ENCODE measurements around the gene ACP5.
"Not testable (repeated sequence)": the region's sequence is repeated elsewhere in the genome, so short reads cannot be mapped to it uniquely, and the experiment has no call there.

The ACP5 gene

GRCh38 chr19:11578258-11579142, 1.1 kb upstream of the ACP5 start:
- no peak for DNase-seq (ENCODE audit: low spot score)

DNA sequence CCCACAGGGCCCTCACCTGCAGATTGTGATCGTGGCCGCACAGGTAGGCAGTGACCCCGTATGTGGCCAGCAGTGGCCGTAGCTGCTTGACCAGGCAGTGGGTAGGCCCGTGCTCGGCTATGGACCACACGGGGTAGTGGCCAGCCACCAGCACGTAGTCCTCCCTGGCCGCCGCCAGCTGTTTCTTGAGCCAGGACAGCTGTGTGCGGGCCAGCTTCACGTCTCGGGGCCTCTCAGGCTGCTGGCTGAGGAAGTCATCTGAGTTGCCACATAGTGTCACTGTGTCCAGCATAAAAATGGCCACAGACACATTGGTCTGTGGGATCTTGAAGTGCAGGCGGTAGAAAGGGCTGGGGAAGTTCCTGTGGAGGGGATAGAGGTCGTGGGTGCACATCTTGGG, 1.2 kb downstream of the ACP5 start:
- no peak for DNase-seq (ENCODE audit: low spot score)

DNA sequence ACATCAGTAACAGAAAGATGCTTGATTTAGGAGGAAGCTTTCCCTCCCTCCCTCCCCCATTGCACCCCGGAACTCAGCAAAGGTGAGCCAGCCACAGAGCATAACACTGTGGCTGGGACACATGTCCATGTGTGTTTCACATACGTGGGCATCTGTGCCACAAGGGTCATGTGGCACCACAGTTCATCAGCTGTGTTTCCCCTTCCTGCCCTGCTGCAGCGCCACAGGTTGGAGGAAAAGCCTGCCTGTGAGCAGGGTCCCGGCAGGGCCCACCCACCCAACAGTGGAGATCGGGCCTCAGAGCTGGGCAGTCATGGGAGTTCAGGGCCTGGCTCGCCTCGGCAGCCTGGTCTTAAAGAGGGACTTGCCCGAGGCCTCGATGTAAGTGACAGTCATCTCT, 2.8 kb downstream of the ACP5 start:
- DNase-seq (ENCODE audit: low spot score), result no peak

GRCh38 chr19:11573763-11574162, 3.7 kb downstream of the ACP5 start:
- not testable (repeated sequence) for DNase-seq (ENCODE audit: low spot score)

DNA sequence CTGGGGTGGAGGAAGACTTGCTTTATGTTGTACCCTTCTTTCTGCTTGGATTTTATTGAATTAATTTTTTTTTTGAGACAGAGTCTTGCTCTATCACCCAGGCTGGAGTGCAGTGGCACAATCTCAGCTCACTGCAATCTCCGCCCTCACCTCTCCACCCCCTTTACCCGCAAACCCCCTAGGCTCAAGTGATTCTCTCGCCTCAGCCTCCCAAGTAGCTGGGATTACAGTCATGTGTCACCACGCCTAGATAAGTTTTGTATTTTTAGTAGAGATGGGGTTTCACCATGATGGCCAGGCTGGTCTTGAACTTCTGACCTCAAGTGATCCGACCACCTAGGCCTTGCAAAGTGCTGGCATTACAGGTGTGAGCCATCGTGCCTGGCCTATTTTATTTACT, 4.1 kb downstream of the ACP5 start:
- not testable (repeated sequence) for DNase-seq (ENCODE audit: low spot score)

- no peak for DNase-seq (ENCODE audit: low spot score)
Measured at GRCh38 chr19:11570039-11570462, 7.4 kb downstream of the ACP5 start.

GRCh38 chr19:11566164-11566563, 11.3 kb downstream of the ACP5 start:
- peak; percentile 23 for DNase-seq (ENCODE audit: low spot score)

DNA sequence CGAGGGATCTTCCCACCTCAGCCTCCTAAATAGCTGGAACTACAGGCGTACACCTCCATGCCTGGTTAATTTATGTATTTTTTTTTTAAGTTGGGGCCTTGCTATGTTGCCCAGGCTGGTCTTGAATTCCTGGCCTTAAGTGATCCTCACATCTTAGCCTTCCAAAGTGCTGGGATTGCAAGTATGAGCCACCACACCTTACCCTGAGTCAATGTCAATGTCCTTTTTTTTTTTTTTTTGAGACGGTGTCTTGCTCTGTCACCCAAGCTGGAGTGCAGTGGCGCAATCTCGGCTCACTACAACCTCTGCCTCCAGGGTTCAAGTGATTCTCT, 11.8 kb downstream of the ACP5 start:
- not testable (repeated sequence) for DNase-seq (ENCODE audit: low spot score)

DNA sequence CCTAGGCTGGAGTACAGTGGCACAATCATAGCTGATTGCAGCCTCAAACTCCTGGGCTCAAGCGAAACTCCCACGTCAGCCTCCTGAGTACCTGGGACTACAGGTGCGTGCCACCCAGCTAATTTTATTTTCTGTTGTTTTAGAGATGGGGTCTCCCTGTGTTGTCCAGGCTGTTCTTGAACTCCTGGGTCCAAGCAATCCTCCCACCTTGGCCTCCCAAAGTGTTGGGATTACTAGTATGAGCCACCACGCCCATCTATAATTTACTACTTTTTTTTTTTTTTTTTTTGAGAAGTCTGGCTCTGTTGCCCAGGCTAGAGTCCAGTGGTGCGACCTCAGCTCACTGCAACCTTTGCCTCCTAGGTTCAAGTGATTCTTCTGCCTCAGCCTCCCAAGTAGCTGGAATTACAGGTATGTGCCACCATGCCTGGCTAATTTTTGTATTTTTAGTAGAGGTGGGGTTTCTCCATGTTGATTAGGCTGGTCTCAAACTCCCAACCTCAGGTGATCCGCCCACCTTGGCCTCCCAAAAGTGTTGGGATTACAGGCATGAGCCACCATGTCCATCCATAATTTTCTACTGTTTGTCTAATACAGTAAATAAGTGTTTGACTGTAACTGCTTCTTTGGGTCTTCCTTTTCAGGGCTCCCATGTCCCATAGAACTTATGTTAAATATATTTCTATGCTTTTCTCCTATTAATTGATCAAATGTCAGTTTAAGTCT, 13.2 kb downstream of the ACP5 start:
- DNase-seq (ENCODE audit: low spot score), result not testable (repeated sequence)

DNA sequence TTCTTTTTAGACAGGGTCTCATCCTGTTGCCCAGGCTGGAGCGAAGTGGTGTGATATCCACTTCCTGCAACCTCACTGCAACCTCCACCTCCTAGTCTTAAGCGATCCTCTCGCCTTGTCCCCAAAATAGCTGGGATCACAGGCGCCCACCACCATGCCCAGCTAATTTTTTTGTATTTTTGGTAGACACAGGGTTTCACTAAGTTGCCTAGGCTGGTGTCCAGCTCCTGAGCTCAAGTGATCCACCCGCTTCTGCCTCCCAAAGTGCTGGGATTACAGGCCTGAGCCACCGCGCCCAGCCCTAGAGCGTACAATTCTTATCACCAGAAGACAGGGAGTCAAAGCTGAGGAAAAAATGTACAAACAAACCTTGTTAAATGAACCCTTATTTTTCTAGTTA, 13.9 kb downstream of the ACP5 start:
- DNase-seq (ENCODE audit: low spot score), result no peak

DNA sequence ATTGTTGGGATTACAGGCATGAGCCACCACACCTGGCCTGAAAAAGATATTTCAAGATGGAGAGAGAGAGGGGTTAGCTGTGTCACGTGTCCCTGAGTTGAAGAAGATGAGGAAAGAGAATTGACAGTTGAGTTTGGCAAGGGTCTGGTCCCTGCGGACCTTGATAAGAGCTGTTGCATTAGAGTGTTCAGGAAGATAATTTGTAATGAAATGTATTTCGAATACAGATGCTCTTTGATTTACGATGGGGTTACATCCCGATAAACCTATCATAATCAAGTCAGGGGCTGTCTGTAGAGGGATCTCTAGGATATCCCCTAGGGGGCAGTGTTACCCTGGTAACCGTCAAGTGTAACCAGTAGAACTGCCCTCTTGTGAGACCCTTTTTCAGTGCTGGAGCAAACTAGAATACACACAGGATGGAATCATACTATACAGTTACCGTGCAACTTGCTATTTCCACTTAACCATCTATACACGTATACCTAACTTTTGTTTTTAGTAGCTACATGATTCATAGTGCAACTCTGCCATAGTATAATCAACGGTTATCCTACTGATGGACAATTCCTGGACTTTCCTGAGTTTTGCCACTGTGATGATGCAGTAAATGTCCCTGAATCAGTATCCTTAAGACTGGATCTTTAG, 16.9 kb downstream of the ACP5 start:
- peak; percentile 74 for DNase-seq (ENCODE audit: low spot score)

DNA sequence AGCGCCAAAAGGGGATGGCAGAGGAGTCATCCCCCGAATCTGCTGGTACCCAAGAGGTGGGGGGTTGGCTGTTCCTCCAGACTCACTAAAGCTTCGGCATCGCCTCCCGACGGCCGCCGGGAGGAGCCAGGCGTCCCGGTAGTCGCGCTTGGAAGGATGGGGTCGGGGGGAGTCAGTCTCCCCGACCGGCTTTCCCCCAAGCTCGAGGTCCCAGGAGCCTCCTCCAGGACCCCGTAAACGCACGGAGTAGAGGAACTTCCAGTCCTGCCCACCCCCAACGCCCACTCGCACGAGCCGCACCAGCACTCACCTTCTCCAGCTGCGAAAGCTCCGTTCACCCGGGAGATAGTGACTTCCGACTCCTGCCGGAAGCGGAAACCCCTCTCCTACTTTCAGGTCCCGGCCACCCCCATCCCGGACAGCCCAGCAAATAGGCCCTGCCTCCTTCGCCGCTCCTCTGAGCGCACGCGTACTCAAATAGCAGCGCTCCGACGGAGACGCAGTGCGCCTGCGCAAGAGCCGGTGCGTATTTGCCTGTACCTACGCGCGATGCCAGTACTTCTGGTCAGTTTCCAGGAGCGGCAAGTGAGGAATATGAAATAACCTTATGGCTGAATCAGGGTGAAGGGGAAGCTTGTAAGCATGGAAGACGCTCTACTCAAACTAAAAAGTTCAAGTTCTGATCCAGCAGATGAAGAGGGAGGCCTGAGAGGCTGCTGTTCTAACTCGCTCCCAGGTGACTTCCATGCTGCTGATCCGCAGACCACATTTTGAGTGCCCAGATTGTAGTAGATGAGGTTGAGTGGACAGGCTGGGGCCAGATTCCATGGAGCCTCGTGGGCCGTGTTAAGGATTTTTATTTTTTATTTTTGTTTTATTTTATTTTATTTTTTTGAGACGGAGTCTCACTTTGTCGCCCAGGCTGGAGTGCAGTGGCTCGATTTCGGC, 18.3 kb downstream of the ACP5 start, which contains the start of gene ELOF1:
Gene ELOF1 (minus strand): TSS at position 350 of the 948 bp plus-strand sequence. CDS start 4,883 bp downstream, outside the sequence.
- peak; percentile 99 for DNase-seq (ENCODE audit: low spot score)

GRCh38 chr19:11556634-11557420, 20.6 kb downstream of the ACP5 start:
- DNase-seq (ENCODE audit: low spot score), result no peak

DNA sequence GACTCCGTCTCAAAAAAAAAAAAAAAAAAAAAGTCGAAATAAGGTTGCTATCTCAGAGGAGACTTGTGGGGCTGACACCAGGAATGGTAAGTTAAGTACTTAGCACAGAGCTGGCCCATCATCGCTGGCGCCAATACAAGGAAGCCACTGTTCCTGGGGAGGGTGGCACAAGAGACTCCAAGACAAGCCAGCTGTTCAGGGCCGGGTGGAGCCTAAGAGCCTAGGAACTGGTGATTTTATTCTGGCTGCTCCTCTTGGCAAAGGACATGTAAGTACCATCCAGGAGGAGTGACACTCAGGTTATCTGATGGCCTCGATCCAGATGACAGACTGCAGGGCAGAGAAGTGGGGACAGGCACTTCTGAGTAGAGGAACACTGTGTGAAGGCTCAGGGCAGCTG, 22.2 kb downstream of the ACP5 start:
- DNase-seq (ENCODE audit: low spot score), result no peak

DNA sequence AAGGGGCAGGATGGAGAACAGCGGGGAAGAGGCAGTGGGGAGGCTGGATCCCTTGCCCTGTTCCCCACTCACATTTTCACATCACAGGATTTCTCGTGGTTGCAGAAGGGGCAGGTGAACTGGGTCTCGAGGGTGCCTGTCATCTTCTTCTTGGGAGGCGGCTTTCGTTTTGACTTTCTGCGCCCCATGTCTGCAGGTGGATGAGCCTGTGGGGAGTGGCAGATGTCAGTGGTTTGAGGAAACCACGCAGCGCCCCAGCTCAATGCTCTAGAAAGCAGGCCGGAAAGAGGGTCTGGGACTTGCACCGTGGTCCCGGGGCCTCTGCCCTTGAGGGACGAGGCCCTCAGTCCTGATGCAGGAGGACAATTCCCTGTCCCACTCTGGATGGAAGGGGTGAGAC, 23.3 kb downstream of the ACP5 start:
- DNase-seq (ENCODE audit: low spot score), result no peak

GRCh38 chr19:11552666-11553372, 24.6 kb downstream of the ACP5 start:
- DNase-seq (ENCODE audit: low spot score), result no peak

DNA sequence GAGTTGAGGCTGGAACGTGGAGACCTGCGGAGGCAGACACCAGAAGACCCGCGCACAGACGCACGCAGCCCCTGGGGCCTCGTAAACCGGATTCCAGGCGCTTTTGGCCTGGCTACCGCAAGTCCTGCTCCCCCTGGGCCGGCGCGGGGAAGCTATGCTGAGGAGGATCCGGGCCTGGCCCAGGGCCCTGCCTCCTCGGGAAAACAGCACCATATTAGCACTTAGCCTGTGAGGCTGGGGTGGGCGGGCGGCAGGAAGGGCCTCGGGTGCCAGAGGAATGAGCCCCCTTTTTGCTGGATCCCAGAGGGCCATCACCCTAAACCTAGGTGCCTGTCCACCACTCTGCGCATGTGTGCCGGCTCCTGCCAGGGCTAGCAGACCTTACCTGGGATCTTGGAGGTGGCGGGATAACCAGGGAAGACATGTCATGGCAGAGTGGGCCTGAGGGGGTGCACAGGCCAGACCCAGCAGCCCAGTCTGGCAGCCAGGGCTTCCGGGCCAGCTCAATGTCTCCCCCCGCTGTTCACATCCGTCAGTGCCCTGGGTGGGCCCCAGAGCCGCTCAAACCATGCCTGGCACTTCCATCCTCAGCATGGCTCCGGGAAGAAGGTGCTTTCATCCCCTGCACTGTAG, 25.7 kb downstream of the ACP5 start:
- DNase-seq (ENCODE audit: low spot score), result no peak

GRCh38 chr19:11550265-11550664, 27.2 kb downstream of the ACP5 start:
- DNase-seq (ENCODE audit: low spot score), result no peak

DNA sequence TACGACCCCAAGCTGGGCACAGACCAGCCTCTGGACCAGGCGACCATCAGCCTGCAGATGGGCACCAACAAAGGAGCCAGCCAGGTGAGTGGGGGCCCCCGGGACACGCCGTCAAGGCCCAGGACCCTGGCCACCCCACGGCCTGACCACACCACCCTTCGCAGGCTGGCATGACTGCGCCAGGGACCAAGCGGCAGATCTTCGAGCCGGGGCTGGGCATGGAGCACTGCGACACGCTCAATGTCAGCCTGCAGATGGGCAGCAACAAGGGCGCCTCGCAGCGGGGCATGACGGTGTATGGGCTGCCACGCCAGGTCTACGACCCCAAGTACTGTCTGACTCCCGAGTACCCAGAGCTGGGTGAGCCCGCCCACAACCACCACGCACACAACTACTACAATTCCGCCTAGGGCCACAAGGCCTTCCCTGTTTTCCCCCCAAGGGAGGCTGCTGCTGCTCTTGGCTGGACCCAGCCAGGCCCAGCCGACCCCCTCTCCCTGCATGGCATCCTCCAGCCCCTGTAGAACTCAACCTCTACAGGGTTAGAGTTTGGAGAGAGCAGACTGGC, 28.0 kb downstream of the ACP5 start:
- DNase-seq (ENCODE audit: low spot score), result no peak

Data from kidney tubule cell (primary cell).